NOMO-1 (cell line): ENCODE results near the gene ACTN4.

Experiments used
- DNase-seq, 2 experiments: peaks; one replicate each; lab custom pipeline; 2025; ENCODE audit not compliant: unreplicated experiment in 2 of 2; lab: John Stamatoyannopoulos, UW

ACTN4 gene

GRCh38 chr19:38635483-38636399 lies 11.7 kb upstream of the ACTN4 start:
- no peak for DNase-seq

- DNase-seq, result no peak
These were observed 9.0 kb upstream of the ACTN4 start for GRCh38 chr19:38638461-38638860.

GRCh38 chr19:38639679-38640078 lies 7.8 kb upstream of the ACTN4 start:
- DNase-seq, result no peak

- no peak for DNase-seq
These were observed 7.1 kb upstream of the ACTN4 start for GRCh38 chr19:38640368-38640767.

DNA sequence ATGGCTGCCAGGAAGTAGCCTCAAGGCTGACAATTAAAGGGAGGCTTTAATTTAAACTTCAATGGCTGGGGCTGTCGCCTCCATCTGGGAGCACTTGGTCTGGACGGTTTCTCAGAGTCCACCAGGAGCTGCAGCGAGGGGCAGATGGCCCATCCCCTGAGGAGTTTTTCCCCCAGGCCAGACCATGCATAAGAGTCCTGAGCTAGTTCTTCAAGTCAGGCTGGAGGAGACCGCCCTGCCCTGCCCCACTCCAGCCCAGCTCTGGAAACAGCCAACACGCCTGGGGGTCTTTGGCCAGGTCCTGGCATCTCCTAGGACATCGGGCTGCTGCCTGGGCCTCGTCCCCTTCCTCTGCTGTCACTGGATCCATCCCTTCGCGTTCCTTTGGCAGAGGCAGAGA lies 5.3 kb upstream of the ACTN4 start:
- DNase-seq, result no peak

- DNase-seq, result no peak
These were observed 2.7 kb upstream of the ACTN4 start for GRCh38 chr19:38644719-38645118.

- no peak for DNase-seq
These were observed 718 bp downstream of the ACTN4 start for GRCh38 chr19:38647966-38648768.

GRCh38 chr19:38648769-38649304 lies 1.4 kb downstream of the ACTN4 start:
- no peak for DNase-seq

DNA sequence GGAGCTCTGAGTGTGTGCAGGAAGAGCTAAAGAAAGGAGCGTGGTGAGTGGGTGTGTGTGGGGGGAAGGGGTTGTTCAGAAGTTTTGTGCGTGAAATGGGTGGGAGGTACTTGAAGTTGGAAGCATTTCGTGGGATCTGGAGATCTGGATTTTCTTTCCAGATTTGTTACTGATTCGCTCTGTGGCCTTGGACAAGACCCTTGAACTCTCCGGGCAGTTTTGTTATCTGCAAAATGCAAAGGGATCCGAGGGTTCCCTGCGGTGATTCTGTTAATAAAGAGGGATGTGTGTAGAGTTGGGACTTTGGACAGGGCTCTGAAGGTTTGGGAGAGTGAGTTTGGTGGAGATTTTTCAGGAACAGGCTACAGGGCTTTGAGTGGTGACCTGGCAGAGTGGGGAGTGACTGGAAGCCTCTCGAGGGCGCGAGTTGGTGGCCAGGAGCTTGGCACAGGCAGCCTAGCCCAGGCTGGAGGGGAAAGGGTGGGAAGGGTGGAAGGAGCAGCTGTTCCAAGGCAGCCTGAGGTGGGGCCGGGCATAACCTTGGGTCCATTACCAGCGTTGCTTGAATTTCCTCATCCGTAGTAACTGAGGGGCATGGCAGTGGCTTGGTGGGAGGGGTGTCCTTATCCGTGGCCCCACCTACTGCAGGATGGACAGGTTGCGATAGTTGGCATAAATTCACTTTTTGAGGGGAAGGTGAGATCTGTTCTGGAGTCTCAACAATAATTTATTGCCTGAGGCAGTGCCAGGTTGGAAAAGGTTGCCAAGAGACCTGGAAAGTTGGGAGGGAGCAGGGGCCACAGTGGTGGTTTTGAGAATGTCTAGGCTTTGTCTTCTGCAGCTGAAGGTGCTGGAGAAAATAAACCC lies 2.1 kb downstream of the ACTN4 start:
- peak in 1 of 2 experiments; percentile 40 for DNase-seq

GRCh38 chr19:38650172-38650775 lies 2.8 kb downstream of the ACTN4 start:
- DNase-seq, result no peak

- DNase-seq, result peak; percentile 69 to 71
These were observed 3.6 kb downstream of the ACTN4 start for GRCh38 chr19:38650911-38651584.

DNA sequence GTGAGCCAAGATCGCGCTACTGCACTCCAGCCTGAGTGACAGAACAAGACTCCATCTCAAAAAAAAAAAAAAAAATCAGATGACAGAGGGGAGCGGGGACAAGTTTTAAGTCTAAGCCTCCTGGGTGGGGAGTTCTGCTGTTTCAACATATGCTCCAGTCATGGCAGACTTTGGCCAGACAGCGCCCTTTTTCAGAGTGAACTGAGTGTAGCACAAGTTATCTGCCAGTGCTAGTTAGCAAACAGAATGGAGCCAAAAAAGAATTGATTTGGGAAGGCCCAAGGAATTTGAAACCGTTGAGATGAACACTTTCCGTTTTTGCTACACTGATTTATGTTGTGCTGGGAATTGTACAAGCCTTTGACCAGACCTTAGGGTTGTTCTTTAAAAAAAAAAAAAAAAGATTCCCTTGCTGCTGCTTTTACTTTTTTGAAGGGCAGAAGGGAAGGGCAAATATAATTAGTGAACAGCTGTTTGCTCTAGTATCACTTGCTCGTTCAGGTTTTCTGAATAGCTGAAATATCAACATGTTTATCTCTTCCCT lies 5.7 kb downstream of the ACTN4 start:
- DNase-seq, result peak; percentile 16 to 18

- no peak for DNase-seq
These were observed 7.2 kb downstream of the ACTN4 start for GRCh38 chr19:38654628-38655055.

GRCh38 chr19:38655148-38655824 lies 7.8 kb downstream of the ACTN4 start:
- DNase-seq, result no peak

GRCh38 chr19:38656171-38656981 lies 8.9 kb downstream of the ACTN4 start:
- DNase-seq, result peak in 1 of 2 experiments; percentile 26

- DNase-seq, result no peak
These were observed 10.3 kb downstream of the ACTN4 start for GRCh38 chr19:38657633-38658222.
